Spleen (tissue), 11 donors: ENCODE measurements around the gene CEP112. TPM values are rescaled to one million over a fixed set of nuclear protein-coding genes. Genes with fewer than 3 reads are reported as not detected.

Experiments used
- DNase-seq: peaks from one replicate; pipeline ENCODE4 v3.0.0-alpha.2; 2020
- H3K27ac ChIP-seq, 8 donors: fragments of 200-600 bp; sonication (generic) in 7 of 8; 1 replicate in 4 of 8; 2 replicates in 4 of 8; pipeline versions ENCODE4 v1.5.0 to v1.8.0; 2016 to 2021; ENCODE audit warnings: inconsistent platforms in 4 of 8, mild to moderate bottlenecking in 4 of 8, moderate library complexity in 1 of 8
- H3K27me3 ChIP-seq, 7 donors: fragments of 200-600 bp; sonication (generic) in 6 of 7; replicated peaks in 1 of 7; 1 replicate in 4 of 7; 2 replicates in 3 of 7; pipeline versions ENCODE4 v1.5.0 to v1.8.0; 2016 to 2021; ENCODE audit warnings: inconsistent platforms in 3 of 7, mild to moderate bottlenecking in 1 of 7
- H3K36me3 ChIP-seq, 6 donors: fragments of 200-600 bp; sonication (generic) in 5 of 6; 1 replicate in 4 of 6; 2 replicates in 2 of 6; pipeline versions ENCODE4 v1.5.0 to v1.8.0; 2016 to 2021; ENCODE audit warnings: inconsistent platforms in 2 of 6
- H3K4me1 ChIP-seq, 6 donors: fragments of 200-600 bp; sonication (generic) in 5 of 6; 1 replicate in 3 of 6; 2 replicates in 3 of 6; pipeline versions ENCODE4 v1.5.0 to v1.8.0; 2016 to 2021; ENCODE audit warnings: inconsistent platforms in 3 of 6
- H3K4me3 ChIP-seq, 8 donors: fragments of 200-600 bp; sonication (generic) in 7 of 8; 1 replicate in 4 of 8; 2 replicates in 4 of 8; pipeline versions ENCODE4 v1.5.0 to v1.8.0; 2016 to 2021; ENCODE audit warnings: inconsistent platforms in 4 of 8, mild to moderate bottlenecking in 4 of 8, moderate library complexity in 2 of 8
- H3K9me3 ChIP-seq, 8 donors: fragments of 200-600 bp; sonication (generic) in 7 of 8; 1 replicate in 4 of 8; 2 replicates in 4 of 8; pipeline versions ENCODE4 v1.5.0 to v1.8.0; 2016 to 2021; ENCODE audit warnings: inconsistent platforms in 4 of 8
- POLR2A ChIP-seq, 3 donors: fragments of 450-650 bp; IDR thresholded peaks; one replicate each; pipeline ENCODE4 v1.5.1; 2017; ENCODE audit warnings: antibody characterized with exemption in 3 of 3, mild to moderate bottlenecking in 1 of 3
- POLR2AphosphoS5 ChIP-seq, 3 donors: sonication (generic); formaldehyde crosslinking; IDR thresholded peaks; one replicate each; pipeline ENCODE4 v1.5.1; 2017; ENCODE audit warnings: antibody characterized with exemption in 3 of 3
- WGBS, 5 donors: extraction: QIAGEN DNeasy Blood & Tissue Kit in 3 of 5; methylation state at CpG; one replicate each; pipeline versions ENCODE4 v1.1.5 to v1.1.7; 2013 to 2018; 5-methylcytosine and 5-hydroxymethylcytosine counted together
- intact Hi-C: fragments of 100-400 bp; cut with DNase I; formaldehyde crosslinking; loops from one replicate; pipeline ENCODE4 v1.15.0; 2023; ENCODE audit warnings: low total_unique reads
- polyA plus RNA-seq, 3 donors: library from polyadenylated mRNA; stranded (reverse); fragments of 200-250 nt; gene quantifications; one replicate each; pipeline ENCODE4 v1.2.1, GENCODE V29; 2013
- total RNA-seq, 7 donors: library from RNA; depleted of rRNA in 3 of 7; stranded (reverse); fragments of >200 nt in 3 of 7; fragmentation: NEBNext Ultra II Directional in 4 of 7; extraction: Animal tissue kit (Norgen Biotek cat#: 25700) in 4 of 7; gene quantifications; one replicate each; pipeline versions ENCODE4 v1.1.0 to v1.2.1, GENCODE V29; 2016 to 2021
- TF ChIP-seq, protein P1 (sequence below), 11 experiments: fragments of 200-600 bp in 7 of 11; fragments of 450-650 bp in 4 of 11; sonication (generic) in 4 of 11; IDR thresholded peaks in 8 of 11; conservative IDR thresholded peaks in 3 of 11; 1 replicate in 7 of 11; 2 replicates in 4 of 11; pipeline versions ENCODE4 v1.4.0 to v1.8.0; 2016 to 2021; ENCODE audit warnings: antibody characterized with exemption in 11 of 11, inconsistent platforms in 4 of 11, mild to moderate bottlenecking in 1 of 11
- donor health status: healthy with polysubstance abuse.
- donor health status: DM: no; HTN: no; CAD: no; lungs with moderate emphysema.
- donor health status: DM: no; HTN: no; CAD: no.
- donor health status: Bipolar disorder and iron deficiency.
- donor health status: healthy.
- donor health status: DM: no; HTN: no; CAD: no.
- donor health status: DM: yes; HTN: yes; CAD: no.

CEP112 gene
- total and polyA plus RNA-seq, 10 donors = 3.1 to 31.0 (median 16.8) TPM

DNA sequence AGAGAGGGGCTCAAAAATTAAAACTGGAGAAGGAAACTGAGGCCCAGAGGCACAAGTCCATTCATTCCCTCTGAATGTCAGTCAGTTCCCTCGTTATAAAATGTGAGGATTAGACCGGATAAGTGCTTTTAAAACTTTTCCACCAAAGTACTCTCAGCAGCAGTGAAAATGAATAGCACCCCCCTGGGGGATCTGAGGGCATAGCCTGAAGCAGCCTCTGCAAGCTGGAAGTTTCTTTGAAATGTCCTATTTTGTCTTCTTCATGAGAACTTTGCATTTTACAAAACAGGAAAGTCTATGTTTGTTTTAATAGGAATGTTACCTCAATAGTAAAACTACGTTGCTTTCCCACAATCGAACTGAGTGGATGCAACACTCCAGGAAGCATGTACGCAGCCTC lies 273.0 kb downstream of the CEP112 start:
- Histone ChIP-seq H3K4me3 (no peak overlapping the region), H3K36me3 (no peaks in the 10 kb centered on the region), H3K27ac (peak overlapping the region in 6 of 8 donors; percentile 4 to 38 (median 17)), H3K4me1 (peaks cover 0 to 12% (median 1%) of the 10 kb centered on the region in 6 donors), H3K9me3 (no peaks in the 10 kb centered on the region), H3K27me3 (no peaks in the 10 kb centered on the region)
- intact Hi-C loops = no loop called here
- no peak for TF ChIP-seq POLR2AphosphoS5 (IDR thresholded peaks at IDR 0.05)
- TF ChIP-seq, protein P1, sequence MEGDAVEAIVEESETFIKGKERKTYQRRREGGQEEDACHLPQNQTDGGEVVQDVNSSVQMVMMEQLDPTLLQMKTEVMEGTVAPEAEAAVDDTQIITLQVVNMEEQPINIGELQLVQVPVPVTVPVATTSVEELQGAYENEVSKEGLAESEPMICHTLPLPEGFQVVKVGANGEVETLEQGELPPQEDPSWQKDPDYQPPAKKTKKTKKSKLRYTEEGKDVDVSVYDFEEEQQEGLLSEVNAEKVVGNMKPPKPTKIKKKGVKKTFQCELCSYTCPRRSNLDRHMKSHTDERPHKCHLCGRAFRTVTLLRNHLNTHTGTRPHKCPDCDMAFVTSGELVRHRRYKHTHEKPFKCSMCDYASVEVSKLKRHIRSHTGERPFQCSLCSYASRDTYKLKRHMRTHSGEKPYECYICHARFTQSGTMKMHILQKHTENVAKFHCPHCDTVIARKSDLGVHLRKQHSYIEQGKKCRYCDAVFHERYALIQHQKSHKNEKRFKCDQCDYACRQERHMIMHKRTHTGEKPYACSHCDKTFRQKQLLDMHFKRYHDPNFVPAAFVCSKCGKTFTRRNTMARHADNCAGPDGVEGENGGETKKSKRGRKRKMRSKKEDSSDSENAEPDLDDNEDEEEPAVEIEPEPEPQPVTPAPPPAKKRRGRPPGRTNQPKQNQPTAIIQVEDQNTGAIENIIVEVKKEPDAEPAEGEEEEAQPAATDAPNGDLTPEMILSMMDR (IDR thresholded peaks at IDR 0.05 in 8 of 11, conservative IDR thresholded peaks at IDR 0.05 in 3 of 11) = peak in 2 of 11 experiments; percentile 8 to 16
- 55 to 73% (median 61%) methylated on average over 5 of the region's 5 CpGs for WGBS, 5 donors
- no peak for DNase-seq

DNA sequence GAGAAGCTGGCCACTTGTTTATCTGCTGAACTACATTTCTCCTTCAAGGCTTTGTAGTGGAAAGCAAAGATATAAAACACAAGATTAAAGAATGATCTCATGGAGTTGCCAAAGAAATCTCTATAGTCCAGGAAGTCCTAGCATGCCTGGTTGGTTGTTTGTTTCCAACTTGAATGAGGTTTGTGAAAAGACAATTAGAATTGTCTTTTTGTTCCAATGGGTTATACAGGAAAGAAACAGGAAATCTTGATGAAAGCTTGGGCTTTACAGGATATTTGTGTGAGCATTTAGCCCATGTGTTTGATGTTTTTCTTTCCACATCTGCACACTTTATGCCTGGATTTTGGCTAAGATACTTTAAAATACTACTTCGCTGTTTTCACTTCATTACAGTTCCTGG lies 273.4 kb downstream of the CEP112 start:
- Histone ChIP-seq H3K4me1 (peaks cover 0 to 12% (median 1%) of the 10 kb centered on the region in 6 donors), H3K36me3 (no peaks in the 10 kb centered on the region), H3K9me3 (no peaks in the 10 kb centered on the region), H3K27me3 (no peaks in the 10 kb centered on the region), H3K27ac (peak overlapping the region in 6 of 8 donors; percentile 4 to 38 (median 17)), H3K4me3 (no peak overlapping the region)
- TF ChIP-seq POLR2A (IDR thresholded peaks at IDR 0.05) = no peak
- TF ChIP-seq, protein P1 (IDR thresholded peaks at IDR 0.05 in 8 of 11, conservative IDR thresholded peaks at IDR 0.05 in 3 of 11) = no peak
- no peak for TF ChIP-seq POLR2AphosphoS5 (IDR thresholded peaks at IDR 0.05)
- intact Hi-C loops = no loop called here
- no peak for DNase-seq
- 56 to 91% (median 81%) methylated on average over 1 of the region's 1 CpG for WGBS, 5 donors

DNA sequence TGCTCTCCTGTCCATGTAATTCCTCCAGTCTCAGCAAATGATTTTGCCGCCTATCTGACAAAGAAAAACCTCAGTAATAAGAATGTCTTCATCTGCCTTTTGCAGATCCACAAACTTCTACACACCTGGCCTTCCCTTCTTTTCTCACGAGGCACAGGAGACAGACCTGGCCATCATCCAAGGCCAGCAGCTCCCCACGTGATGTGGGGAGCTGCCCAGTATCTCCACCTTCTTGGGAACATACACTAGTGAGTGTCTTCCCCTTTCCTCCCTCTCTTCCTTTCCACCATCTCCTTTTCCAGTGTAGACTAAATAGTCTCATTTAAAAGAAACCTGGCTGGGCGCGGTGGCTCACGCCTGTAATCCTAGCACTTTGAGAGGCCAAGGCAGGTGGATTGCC lies 274.4 kb downstream of the CEP112 start:
- Histone ChIP-seq H3K27ac (peak overlapping the region in 1 of 8 donors; percentile 38), H3K36me3 (no peaks in the 10 kb centered on the region), H3K4me1 (peaks cover 0 to 12% (median 1%) of the 10 kb centered on the region in 6 donors), H3K9me3 (no peaks in the 10 kb centered on the region), H3K4me3 (no peak overlapping the region), H3K27me3 (no peaks in the 10 kb centered on the region)
- intact Hi-C loops = no loop called here
- DNase-seq = no peak
- WGBS, 5 donors = 82 to 87% (median 83%) methylated on average over 6 of the region's 6 CpGs
- TF ChIP-seq, protein P1 (IDR thresholded peaks at IDR 0.05 in 8 of 11, conservative IDR thresholded peaks at IDR 0.05 in 3 of 11) = no peak
- no peak for TF ChIP-seq POLR2AphosphoS5 (IDR thresholded peaks at IDR 0.05)
- no peak for TF ChIP-seq POLR2A (IDR thresholded peaks at IDR 0.05)

DNA sequence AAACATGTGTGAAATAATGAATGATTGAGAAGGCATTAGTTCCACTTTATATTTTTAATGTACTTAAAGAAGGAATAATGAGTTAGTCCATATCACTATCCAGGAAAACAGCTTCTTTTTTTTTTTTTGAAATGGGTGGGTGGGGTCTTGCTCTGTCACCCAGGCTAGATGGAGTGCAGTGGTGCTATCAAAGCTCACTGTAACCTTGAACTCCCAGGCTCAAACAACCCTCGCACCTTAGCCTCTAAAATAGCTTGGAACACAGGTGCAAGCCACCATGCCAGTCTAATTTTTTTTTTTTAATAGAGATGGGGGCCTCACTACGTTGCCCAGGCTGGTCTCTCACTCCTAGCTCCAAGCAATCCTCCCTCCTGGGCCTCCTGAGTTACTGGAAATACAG lies 275.5 kb downstream of the CEP112 start:
- 74 to 94% (median 83%) methylated on average over 2 of the region's 2 CpGs for WGBS, 5 donors
- no peak for DNase-seq
- Histone ChIP-seq H3K4me1 (peaks cover 0 to 12% (median 1%) of the 10 kb centered on the region in 6 donors), H3K27ac (no peak overlapping the region), H3K9me3 (peaks cover 0 to 10% (median 5%) of the 10 kb centered on the region in 8 donors), H3K36me3 (no peaks in the 10 kb centered on the region), H3K27me3 (no peaks in the 10 kb centered on the region), H3K4me3 (no peak overlapping the region)
- intact Hi-C loops = no loop called here
- TF ChIP-seq POLR2A (IDR thresholded peaks at IDR 0.05) = no peak
- TF ChIP-seq POLR2AphosphoS5 (IDR thresholded peaks at IDR 0.05) = no peak
- TF ChIP-seq, protein P1 (IDR thresholded peaks at IDR 0.05 in 8 of 11, conservative IDR thresholded peaks at IDR 0.05 in 3 of 11) = no peak
